Measurements from ENCODE around the gene SLC17A3.

The SLC17A3 gene

DNA sequence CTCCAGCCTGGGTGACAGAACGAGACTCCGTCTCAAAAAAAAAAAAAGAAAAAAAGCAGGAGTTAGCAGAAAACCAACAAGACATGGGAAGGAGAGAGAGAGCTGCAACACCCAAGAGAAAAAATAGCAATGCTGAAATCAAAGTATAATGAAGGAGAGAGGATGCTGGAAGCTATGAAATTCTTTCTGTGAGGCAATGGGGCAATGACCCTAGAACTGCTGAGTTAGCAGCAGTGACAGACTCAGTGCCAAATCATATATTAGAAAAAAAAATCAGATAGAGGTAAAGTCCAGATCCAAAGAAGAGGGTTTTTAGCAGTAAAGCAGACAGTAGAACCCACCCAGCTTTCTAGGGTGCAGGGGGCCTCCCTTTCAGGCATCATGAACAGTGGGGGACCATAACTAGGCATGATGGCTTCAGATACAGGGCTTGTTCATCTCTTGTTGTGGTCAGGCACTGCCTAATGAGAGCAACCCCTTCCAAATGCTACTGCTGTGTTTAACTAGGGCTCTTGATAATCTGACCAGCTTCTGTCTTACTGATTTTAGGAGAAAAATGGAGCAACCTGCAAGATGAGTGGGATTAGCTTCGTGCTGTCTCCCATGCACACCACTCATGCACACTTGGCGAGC is 29.5 kb upstream of the SLC17A3 start:
- H3K27ac ChIP-seq (ENCODE audit: insufficient read depth, low read length, poor library complexity, severe bottlenecking): no peak overlapping the region
- H3K36me3 ChIP-seq (ENCODE audit: control insufficient read depth, insufficient read depth, low read length): no peaks in the 10 kb centered on the region
- no peaks in the 10 kb centered on the region for H3K9me3 ChIP-seq (ENCODE audit: control insufficient read depth, low read length)
- DNase-seq: no peak
- H3K4me3 ChIP-seq (ENCODE audit: insufficient read depth, low read depth, low read length, poor library complexity, severe bottlenecking): no peak overlapping the region
- H3K27me3 ChIP-seq (replicated peaks; ENCODE audit: control insufficient read depth, insufficient read depth, low read length, poor library complexity, severe bottlenecking): peaks cover 4% of the 10 kb centered on the region
- H3K4me1 ChIP-seq (ENCODE audit: control insufficient read depth, insufficient read depth, low read length, poor library complexity, severe bottlenecking): no peaks in the 10 kb centered on the region

GRCh38 chr6:25902071-25902470 is 28.0 kb upstream of the SLC17A3 start:
- Histone ChIP-seq H3K27me3 (replicated peaks; ENCODE audit: control insufficient read depth, insufficient read depth, low read length, poor library complexity, severe bottlenecking) (peaks cover 4% of the 10 kb centered on the region), H3K9me3 (ENCODE audit: control insufficient read depth, low read length) (no peaks in the 10 kb centered on the region), H3K36me3 (ENCODE audit: control insufficient read depth, insufficient read depth, low read length) (no peaks in the 10 kb centered on the region), H3K27ac (ENCODE audit: insufficient read depth, low read length, poor library complexity, severe bottlenecking) (no peak overlapping the region), H3K4me3 (ENCODE audit: insufficient read depth, low read depth, low read length, poor library complexity, severe bottlenecking) (no peak overlapping the region), H3K4me1 (ENCODE audit: control insufficient read depth, insufficient read depth, low read length, poor library complexity, severe bottlenecking) (no peaks in the 10 kb centered on the region)
- no peak for DNase-seq

GRCh38 chr6:25900843-25901242 is 26.8 kb upstream of the SLC17A3 start:
- Histone ChIP-seq H3K27me3 (replicated peaks; ENCODE audit: control insufficient read depth, insufficient read depth, low read length, poor library complexity, severe bottlenecking) (peaks cover 2% of the 10 kb centered on the region), H3K4me1 (ENCODE audit: control insufficient read depth, insufficient read depth, low read length, poor library complexity, severe bottlenecking) (no peaks in the 10 kb centered on the region), H3K36me3 (ENCODE audit: control insufficient read depth, insufficient read depth, low read length) (no peaks in the 10 kb centered on the region), H3K9me3 (ENCODE audit: control insufficient read depth, low read length) (no peaks in the 10 kb centered on the region), H3K4me3 (ENCODE audit: insufficient read depth, low read depth, low read length, poor library complexity, severe bottlenecking) (no peak overlapping the region), H3K27ac (ENCODE audit: insufficient read depth, low read length, poor library complexity, severe bottlenecking) (no peak overlapping the region)
- no peak for DNase-seq

DNA sequence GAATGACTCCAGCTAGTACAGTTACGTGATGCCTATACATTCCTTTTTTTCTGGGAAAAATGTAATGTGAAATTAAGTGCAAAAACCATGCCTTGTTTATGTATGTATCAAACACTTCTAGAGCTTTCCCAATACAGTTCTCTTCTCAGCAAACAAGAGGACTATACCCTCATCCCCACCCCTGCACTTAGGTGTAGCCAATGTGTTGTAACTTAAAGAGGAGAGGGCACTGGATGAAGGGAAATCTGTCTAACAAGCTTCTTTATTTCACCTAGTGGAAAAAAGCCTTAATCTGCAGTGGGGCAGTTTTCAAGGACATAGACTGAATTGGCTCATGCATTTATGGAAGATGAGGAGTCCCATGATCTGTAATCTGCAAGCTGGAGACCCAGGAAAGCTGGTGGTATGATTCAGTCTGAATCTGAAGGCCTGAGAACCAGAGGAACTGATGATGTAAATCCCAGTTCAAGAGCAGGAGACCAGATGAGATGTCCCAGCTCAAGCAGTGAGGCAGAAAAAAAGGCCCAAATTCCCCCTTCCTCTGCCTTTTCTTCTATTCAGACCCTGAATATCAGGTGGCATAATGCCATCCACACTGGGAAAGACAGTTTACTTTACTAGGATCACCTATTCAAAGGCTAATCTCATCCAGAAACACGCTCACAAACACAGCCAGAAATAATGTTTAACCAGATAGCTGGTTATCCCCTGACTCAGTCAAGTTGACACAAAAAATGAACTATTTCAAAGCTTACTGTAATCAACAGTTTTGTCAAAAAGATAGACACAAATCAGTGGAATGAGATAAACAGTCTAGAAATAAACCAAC is 25.8 kb upstream of the SLC17A3 start:
- no peak for DNase-seq
- H3K27ac ChIP-seq (ENCODE audit: insufficient read depth, low read length, poor library complexity, severe bottlenecking): no peak overlapping the region
- H3K36me3 ChIP-seq (ENCODE audit: control insufficient read depth, insufficient read depth, low read length): no peaks in the 10 kb centered on the region
- H3K4me3 ChIP-seq (ENCODE audit: insufficient read depth, low read depth, low read length, poor library complexity, severe bottlenecking): no peak overlapping the region
- H3K27me3 ChIP-seq (replicated peaks; ENCODE audit: control insufficient read depth, insufficient read depth, low read length, poor library complexity, severe bottlenecking): no peaks in the 10 kb centered on the region
- H3K9me3 ChIP-seq (ENCODE audit: control insufficient read depth, low read length): no peaks in the 10 kb centered on the region
- no peaks in the 10 kb centered on the region for H3K4me1 ChIP-seq (ENCODE audit: control insufficient read depth, insufficient read depth, low read length, poor library complexity, severe bottlenecking)

DNA sequence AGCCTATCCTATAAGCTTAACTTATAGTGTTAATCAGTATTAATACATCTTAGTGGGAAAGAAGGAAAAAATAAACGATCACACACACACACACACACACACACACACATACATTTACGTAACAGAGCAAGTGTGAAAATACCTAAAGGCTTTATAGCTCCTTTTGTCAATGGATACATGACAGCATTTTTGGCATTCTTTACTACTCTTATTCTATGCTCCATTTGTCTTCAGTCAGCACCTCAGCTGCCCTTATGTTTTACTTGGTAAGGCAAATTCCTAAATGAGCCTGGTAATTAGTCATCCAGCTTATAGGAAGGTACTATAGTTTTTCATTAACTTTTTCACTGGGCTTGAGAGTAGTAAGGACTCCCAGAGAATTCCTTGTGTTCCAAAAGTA is 25.1 kb upstream of the SLC17A3 start:
- Histone ChIP-seq H3K27ac (ENCODE audit: insufficient read depth, low read length, poor library complexity, severe bottlenecking) (no peak overlapping the region), H3K36me3 (ENCODE audit: control insufficient read depth, insufficient read depth, low read length) (no peaks in the 10 kb centered on the region), H3K4me3 (ENCODE audit: insufficient read depth, low read depth, low read length, poor library complexity, severe bottlenecking) (no peak overlapping the region), H3K4me1 (ENCODE audit: control insufficient read depth, insufficient read depth, low read length, poor library complexity, severe bottlenecking) (no peaks in the 10 kb centered on the region), H3K9me3 (ENCODE audit: control insufficient read depth, low read length) (no peaks in the 10 kb centered on the region), H3K27me3 (replicated peaks; ENCODE audit: control insufficient read depth, insufficient read depth, low read length, poor library complexity, severe bottlenecking) (no peaks in the 10 kb centered on the region)
- DNase-seq: no peak

- no peak for DNase-seq
- no peak overlapping the region for H3K4me3 ChIP-seq (ENCODE audit: insufficient read depth, low read depth, low read length, poor library complexity, severe bottlenecking)
- no peaks in the 10 kb centered on the region for H3K4me1 ChIP-seq (ENCODE audit: control insufficient read depth, insufficient read depth, low read length, poor library complexity, severe bottlenecking)
- no peaks in the 10 kb centered on the region for H3K36me3 ChIP-seq (ENCODE audit: control insufficient read depth, insufficient read depth, low read length)
- no peaks in the 10 kb centered on the region for H3K9me3 ChIP-seq (ENCODE audit: control insufficient read depth, low read length)
- H3K27ac ChIP-seq (ENCODE audit: insufficient read depth, low read length, poor library complexity, severe bottlenecking): no peak overlapping the region
- no peaks in the 10 kb centered on the region for H3K27me3 ChIP-seq (replicated peaks; ENCODE audit: control insufficient read depth, insufficient read depth, low read length, poor library complexity, severe bottlenecking)
These were observed 24.4 kb upstream of the SLC17A3 start for GRCh38 chr6:25898289-25898977.

- H3K36me3 ChIP-seq (ENCODE audit: control insufficient read depth, insufficient read depth, low read length): no peaks in the 10 kb centered on the region
- no peaks in the 10 kb centered on the region for H3K27me3 ChIP-seq (replicated peaks; ENCODE audit: control insufficient read depth, insufficient read depth, low read length, poor library complexity, severe bottlenecking)
- H3K4me1 ChIP-seq (ENCODE audit: control insufficient read depth, insufficient read depth, low read length, poor library complexity, severe bottlenecking): no peaks in the 10 kb centered on the region
- no peaks in the 10 kb centered on the region for H3K9me3 ChIP-seq (ENCODE audit: control insufficient read depth, low read length)
- no peak for DNase-seq
- no peak overlapping the region for H3K27ac ChIP-seq (ENCODE audit: insufficient read depth, low read length, poor library complexity, severe bottlenecking)
- no peak overlapping the region for H3K4me3 ChIP-seq (ENCODE audit: insufficient read depth, low read depth, low read length, poor library complexity, severe bottlenecking)
These were observed 22.2 kb upstream of the SLC17A3 start for GRCh38 chr6:25896252-25896651.

DNA sequence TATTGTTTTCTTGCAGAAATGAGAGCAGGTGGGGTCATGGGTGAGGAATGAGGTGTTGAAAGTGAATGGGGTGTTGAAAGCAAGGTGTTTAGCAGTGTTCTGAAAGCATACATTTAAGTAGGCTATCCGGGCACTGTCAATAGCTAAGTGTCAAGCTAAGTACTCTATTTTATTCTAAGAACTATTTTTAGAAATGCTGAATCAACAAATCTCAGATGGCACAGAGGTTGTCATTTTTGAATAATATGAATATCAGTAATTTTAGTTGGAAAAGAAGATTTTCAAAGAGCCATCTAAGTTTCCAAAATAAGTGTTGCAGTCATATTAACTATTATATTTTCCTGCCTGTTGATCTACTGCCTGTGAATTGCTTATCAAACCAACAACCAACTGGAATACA is 21.7 kb upstream of the SLC17A3 start:
- no peak for DNase-seq
- no peaks in the 10 kb centered on the region for H3K4me1 ChIP-seq (ENCODE audit: control insufficient read depth, insufficient read depth, low read length, poor library complexity, severe bottlenecking)
- no peaks in the 10 kb centered on the region for H3K9me3 ChIP-seq (ENCODE audit: control insufficient read depth, low read length)
- no peak overlapping the region for H3K27ac ChIP-seq (ENCODE audit: insufficient read depth, low read length, poor library complexity, severe bottlenecking)
- no peaks in the 10 kb centered on the region for H3K36me3 ChIP-seq (ENCODE audit: control insufficient read depth, insufficient read depth, low read length)
- no peak overlapping the region for H3K4me3 ChIP-seq (ENCODE audit: insufficient read depth, low read depth, low read length, poor library complexity, severe bottlenecking)
- no peaks in the 10 kb centered on the region for H3K27me3 ChIP-seq (replicated peaks; ENCODE audit: control insufficient read depth, insufficient read depth, low read length, poor library complexity, severe bottlenecking)

DNA sequence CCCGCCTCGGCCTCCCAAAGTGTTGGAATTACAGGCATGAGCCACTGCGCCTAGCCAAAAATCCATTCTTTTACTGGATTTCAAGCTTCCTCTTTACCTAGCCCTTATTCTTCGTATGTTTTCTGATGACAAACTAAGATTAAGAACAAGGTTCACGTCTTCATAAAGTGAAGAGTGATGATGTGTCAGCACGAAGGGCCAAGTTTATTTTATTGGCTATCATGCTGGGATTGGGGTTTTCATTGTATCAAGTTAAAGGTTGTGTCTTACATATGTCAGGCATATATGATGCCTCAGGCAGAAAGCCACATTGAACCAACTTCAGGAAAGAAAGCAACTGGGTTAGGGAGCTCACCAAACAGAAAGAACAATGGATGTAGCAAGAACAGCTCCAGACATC is 19.7 kb upstream of the SLC17A3 start:
- no peaks in the 10 kb centered on the region for H3K27me3 ChIP-seq (replicated peaks; ENCODE audit: control insufficient read depth, insufficient read depth, low read length, poor library complexity, severe bottlenecking)
- no peaks in the 10 kb centered on the region for H3K9me3 ChIP-seq (ENCODE audit: control insufficient read depth, low read length)
- H3K27ac ChIP-seq (ENCODE audit: insufficient read depth, low read length, poor library complexity, severe bottlenecking): no peak overlapping the region
- no peaks in the 10 kb centered on the region for H3K4me1 ChIP-seq (ENCODE audit: control insufficient read depth, insufficient read depth, low read length, poor library complexity, severe bottlenecking)
- no peak for DNase-seq
- no peaks in the 10 kb centered on the region for H3K36me3 ChIP-seq (ENCODE audit: control insufficient read depth, insufficient read depth, low read length)
- H3K4me3 ChIP-seq (ENCODE audit: insufficient read depth, low read depth, low read length, poor library complexity, severe bottlenecking): no peak overlapping the region

- no peak overlapping the region for H3K27ac ChIP-seq (ENCODE audit: insufficient read depth, low read length, poor library complexity, severe bottlenecking)
- H3K27me3 ChIP-seq (replicated peaks; ENCODE audit: control insufficient read depth, insufficient read depth, low read length, poor library complexity, severe bottlenecking): no peaks in the 10 kb centered on the region
- no peaks in the 10 kb centered on the region for H3K9me3 ChIP-seq (ENCODE audit: control insufficient read depth, low read length)
- no peak overlapping the region for H3K4me3 ChIP-seq (ENCODE audit: insufficient read depth, low read depth, low read length, poor library complexity, severe bottlenecking)
- H3K4me1 ChIP-seq (ENCODE audit: control insufficient read depth, insufficient read depth, low read length, poor library complexity, severe bottlenecking): no peaks in the 10 kb centered on the region
- no peaks in the 10 kb centered on the region for H3K36me3 ChIP-seq (ENCODE audit: control insufficient read depth, insufficient read depth, low read length)
- no peak for DNase-seq
These were observed 18.8 kb upstream of the SLC17A3 start for GRCh38 chr6:25892877-25893276.
